DND-41 (cell line): Measurements from ENCODE around the gene SMIM5.

Experiments
- EZH2 ChIP-seq: IDR thresholded peaks from 3 replicates; pipeline ENCODE4 v1.6.1; 2012; ENCODE audit warnings: borderline replicate concordance, low read depth, mild to moderate bottlenecking, moderate library complexity, low read length, inconsistent platforms; ENCODE audit not compliant: severe bottlenecking
- TF ChIP-seq, protein P1 (sequence below): IDR thresholded peaks from 2 replicates; pipeline ENCODE4 v1.5.1; 2012; ENCODE audit warnings: borderline replicate concordance, low read length, moderate library complexity, mild to moderate bottlenecking; ENCODE audit not compliant: poor library complexity, severe bottlenecking; ENCODE audit errors: extremely low read depth

DNA sequence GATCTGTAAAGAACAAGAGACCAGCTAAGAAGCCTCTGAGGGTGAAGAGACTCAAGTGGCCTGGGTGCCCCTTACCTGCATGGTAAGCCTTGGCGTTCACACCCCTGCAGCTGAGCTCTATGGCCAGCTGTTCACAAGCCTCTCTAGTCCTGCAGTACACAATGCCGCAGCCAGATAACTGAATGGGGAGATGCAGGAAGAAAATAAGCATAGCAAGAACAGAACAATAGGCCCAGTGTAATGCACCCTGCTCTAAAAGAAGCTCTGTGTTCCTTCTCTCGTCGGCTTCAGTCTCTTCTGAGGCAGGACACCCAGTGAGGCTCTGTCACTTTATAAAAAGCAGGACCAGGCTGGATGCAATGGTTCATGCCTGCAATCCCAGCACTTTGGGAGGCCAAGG is 28.3 kb downstream of the SMIM5 start:
- TF ChIP-seq, protein P1, sequence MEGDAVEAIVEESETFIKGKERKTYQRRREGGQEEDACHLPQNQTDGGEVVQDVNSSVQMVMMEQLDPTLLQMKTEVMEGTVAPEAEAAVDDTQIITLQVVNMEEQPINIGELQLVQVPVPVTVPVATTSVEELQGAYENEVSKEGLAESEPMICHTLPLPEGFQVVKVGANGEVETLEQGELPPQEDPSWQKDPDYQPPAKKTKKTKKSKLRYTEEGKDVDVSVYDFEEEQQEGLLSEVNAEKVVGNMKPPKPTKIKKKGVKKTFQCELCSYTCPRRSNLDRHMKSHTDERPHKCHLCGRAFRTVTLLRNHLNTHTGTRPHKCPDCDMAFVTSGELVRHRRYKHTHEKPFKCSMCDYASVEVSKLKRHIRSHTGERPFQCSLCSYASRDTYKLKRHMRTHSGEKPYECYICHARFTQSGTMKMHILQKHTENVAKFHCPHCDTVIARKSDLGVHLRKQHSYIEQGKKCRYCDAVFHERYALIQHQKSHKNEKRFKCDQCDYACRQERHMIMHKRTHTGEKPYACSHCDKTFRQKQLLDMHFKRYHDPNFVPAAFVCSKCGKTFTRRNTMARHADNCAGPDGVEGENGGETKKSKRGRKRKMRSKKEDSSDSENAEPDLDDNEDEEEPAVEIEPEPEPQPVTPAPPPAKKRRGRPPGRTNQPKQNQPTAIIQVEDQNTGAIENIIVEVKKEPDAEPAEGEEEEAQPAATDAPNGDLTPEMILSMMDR: no peak
- TF ChIP-seq EZH2: no peak
